ENCODE results near the gene NHLH2. TPM values are rescaled to one million over a fixed set of nuclear protein-coding genes. Genes with fewer than 3 reads are reported as not detected.

NHLH2 gene
- total and polyA plus RNA-seq, 4 donors = not detected

DNA sequence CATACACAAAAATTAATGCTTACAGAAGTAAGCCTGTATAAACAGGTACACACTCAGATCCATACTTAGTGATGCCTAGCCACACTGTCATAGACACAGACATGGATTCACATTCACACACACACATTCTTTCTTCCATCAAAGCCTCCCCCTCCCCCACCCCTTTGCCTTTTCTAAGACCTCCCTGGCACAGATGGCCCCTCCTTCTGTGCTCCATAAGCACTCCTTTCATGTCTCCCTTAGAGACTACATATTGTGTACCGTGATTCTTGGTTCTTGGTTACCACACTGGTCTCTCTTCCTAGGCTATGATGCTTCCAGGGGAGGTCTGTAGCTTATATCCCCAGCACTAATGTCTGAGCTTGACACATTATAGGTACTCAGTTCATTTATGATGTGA, 2.0 kb upstream of the NHLH2 start:
- DNase-seq (ENCODE audit: low spot score) = no peak
- 75% methylated on average over 1 of the region's 1 CpG for WGBS
- H3K27me3 ChIP-seq (ENCODE audit: control insufficient read depth in 4 of 4, insufficient read depth in 4 of 4, low read length in 3 of 4) = peaks cover 4 to 19% (median 15%) of the 10 kb centered on the region in 4 donors
- H3K9me3 ChIP-seq (ENCODE audit: control insufficient read depth in 4 of 4, low read length in 3 of 4) = peaks cover 0 to 3% (median 0%) of the 10 kb centered on the region in 4 donors
- no peak overlapping the region for H3K27ac ChIP-seq (ENCODE audit: low read depth in 1 of 2, low read length in 2 of 2)
- H3K4me1 ChIP-seq (ENCODE audit: control insufficient read depth in 4 of 4, insufficient read depth in 4 of 4, low read length in 3 of 4) = peaks cover 10 to 19% (median 13%) of the 10 kb centered on the region in 4 donors
- H3K36me3 ChIP-seq (ENCODE audit: control insufficient read depth in 4 of 4, insufficient read depth in 3 of 4, low read depth in 1 of 4, low read length in 3 of 4) = no peaks in the 10 kb centered on the region
- H3K4me3 ChIP-seq (ENCODE audit: low read depth in 1 of 3, low read length in 3 of 3) = no peak overlapping the region
- TF ChIP-seq YY1 (IDR thresholded peaks at IDR 0.05) = no peak
- TF ChIP-seq EGR1 (IDR thresholded peaks at IDR 0.05; ENCODE audit: low read depth in 2 of 2) = no peak
- TF ChIP-seq, protein P1, sequence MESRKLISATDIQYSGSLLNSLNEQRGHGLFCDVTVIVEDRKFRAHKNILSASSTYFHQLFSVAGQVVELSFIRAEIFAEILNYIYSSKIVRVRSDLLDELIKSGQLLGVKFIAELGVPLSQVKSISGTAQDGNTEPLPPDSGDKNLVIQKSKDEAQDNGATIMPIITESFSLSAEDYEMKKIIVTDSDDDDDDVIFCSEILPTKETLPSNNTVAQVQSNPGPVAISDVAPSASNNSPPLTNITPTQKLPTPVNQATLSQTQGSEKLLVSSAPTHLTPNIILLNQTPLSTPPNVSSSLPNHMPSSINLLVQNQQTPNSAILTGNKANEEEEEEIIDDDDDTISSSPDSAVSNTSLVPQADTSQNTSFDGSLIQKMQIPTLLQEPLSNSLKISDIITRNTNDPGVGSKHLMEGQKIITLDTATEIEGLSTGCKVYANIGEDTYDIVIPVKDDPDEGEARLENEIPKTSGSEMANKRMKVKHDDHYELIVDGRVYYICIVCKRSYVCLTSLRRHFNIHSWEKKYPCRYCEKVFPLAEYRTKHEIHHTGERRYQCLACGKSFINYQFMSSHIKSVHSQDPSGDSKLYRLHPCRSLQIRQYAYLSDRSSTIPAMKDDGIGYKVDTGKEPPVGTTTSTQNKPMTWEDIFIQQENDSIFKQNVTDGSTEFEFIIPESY (IDR thresholded peaks at IDR 0.05) = no peak
- TF ChIP-seq, protein P2, sequence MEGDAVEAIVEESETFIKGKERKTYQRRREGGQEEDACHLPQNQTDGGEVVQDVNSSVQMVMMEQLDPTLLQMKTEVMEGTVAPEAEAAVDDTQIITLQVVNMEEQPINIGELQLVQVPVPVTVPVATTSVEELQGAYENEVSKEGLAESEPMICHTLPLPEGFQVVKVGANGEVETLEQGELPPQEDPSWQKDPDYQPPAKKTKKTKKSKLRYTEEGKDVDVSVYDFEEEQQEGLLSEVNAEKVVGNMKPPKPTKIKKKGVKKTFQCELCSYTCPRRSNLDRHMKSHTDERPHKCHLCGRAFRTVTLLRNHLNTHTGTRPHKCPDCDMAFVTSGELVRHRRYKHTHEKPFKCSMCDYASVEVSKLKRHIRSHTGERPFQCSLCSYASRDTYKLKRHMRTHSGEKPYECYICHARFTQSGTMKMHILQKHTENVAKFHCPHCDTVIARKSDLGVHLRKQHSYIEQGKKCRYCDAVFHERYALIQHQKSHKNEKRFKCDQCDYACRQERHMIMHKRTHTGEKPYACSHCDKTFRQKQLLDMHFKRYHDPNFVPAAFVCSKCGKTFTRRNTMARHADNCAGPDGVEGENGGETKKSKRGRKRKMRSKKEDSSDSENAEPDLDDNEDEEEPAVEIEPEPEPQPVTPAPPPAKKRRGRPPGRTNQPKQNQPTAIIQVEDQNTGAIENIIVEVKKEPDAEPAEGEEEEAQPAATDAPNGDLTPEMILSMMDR (IDR thresholded peaks at IDR 0.05; ENCODE audit: low read depth, low read length, missing input control) = no peak
- TF ChIP-seq RXRA (IDR thresholded peaks at IDR 0.05) = no peak
- TF ChIP-seq FOXA2 (IDR thresholded peaks at IDR 0.05) = no peak
- no peak for TF ChIP-seq HNF4A (conservative IDR thresholded peaks at IDR 0.05)
- TF ChIP-seq, protein P3, sequence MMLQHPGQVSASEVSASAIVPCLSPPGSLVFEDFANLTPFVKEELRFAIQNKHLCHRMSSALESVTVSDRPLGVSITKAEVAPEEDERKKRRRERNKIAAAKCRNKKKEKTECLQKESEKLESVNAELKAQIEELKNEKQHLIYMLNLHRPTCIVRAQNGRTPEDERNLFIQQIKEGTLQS (IDR thresholded peaks at IDR 0.05) = no peak
- TF ChIP-seq HNF4G (IDR thresholded peaks at IDR 0.05) = no peak
- no peak for TF ChIP-seq FOXA1 (IDR thresholded peaks at IDR 0.05)
- H3K9ac ChIP-seq (ENCODE audit: low read depth in 1 of 2, low read length in 2 of 2) = no peak overlapping the region

DNA sequence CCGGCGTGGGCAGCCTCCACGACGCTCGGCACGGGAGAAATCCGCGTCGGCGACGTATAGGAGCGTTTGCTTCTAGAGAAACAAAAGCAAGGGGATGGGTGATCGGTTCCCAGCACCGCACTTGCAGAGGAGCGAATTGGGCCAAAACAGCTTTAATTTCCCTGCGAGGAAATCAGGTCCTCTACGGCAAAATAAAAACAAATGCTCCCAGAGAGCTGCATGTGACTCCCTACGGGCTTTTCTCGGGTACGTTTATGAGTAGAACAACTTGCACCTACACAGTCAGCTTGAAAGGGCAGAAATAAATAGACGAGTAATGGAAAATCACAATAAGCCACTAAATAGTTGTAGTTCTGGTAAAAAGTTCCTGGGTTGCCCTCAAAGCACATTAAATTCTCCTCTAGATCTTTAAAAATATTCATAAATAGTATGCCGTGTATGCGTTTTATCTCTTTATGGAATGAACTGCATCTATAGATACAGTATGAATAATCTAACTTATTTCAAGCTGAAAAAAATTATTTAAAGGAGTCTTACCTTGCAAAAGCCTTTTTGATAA, 1.2 kb downstream of the NHLH2 start:
- TF ChIP-seq HNF4A (conservative IDR thresholded peaks at IDR 0.05) (no peak), TAF1 (conservative IDR thresholded peaks at IDR 0.05) (no peak), FOXA1 (IDR thresholded peaks at IDR 0.05) (no peak), RAD21 (IDR thresholded peaks at IDR 0.05) (no peak), YY1 (IDR thresholded peaks at IDR 0.05) (no peak), NR2F2 (IDR thresholded peaks at IDR 0.05) (no peak), JUND (IDR thresholded peaks at IDR 0.05) (no peak)
- TF ChIP-seq, protein P3 (IDR thresholded peaks at IDR 0.05) = no peak
- TF ChIP-seq, protein P1 (IDR thresholded peaks at IDR 0.05) = no peak
- 6% methylated on average over 23 of the region's 23 CpGs for WGBS
- no peak for DNase-seq (ENCODE audit: low spot score)
- H3K27me3 ChIP-seq (ENCODE audit: control insufficient read depth in 4 of 4, insufficient read depth in 4 of 4, low read length in 3 of 4) = peaks cover 4 to 21% (median 16%) of the 10 kb centered on the region in 4 donors
- peaks cover 10 to 21% (median 15%) of the 10 kb centered on the region in 4 donors for H3K4me1 ChIP-seq (ENCODE audit: control insufficient read depth in 4 of 4, insufficient read depth in 4 of 4, low read length in 3 of 4)
- H3K9me3 ChIP-seq (ENCODE audit: control insufficient read depth in 4 of 4, low read length in 3 of 4) = peaks cover 0 to 3% (median 0%) of the 10 kb centered on the region in 4 donors
- H3K4me3 ChIP-seq (ENCODE audit: low read depth in 1 of 3, low read length in 3 of 3) = peak overlapping the region in 1 of 3 donors; percentile 22
- H3K36me3 ChIP-seq (ENCODE audit: control insufficient read depth in 4 of 4, insufficient read depth in 3 of 4, low read depth in 1 of 4, low read length in 3 of 4) = no peaks in the 10 kb centered on the region
- H3K9ac ChIP-seq (ENCODE audit: low read depth in 1 of 2, low read length in 2 of 2) = no peak overlapping the region
- H3K27ac ChIP-seq (ENCODE audit: low read depth in 1 of 2, low read length in 2 of 2) = no peak overlapping the region
